Measurements from ENCODE around the gene PRUNE2.

The PRUNE2 gene

GRCh38 chr9:76756941-76757673 is 148.8 kb downstream of the PRUNE2 start:
- TF ChIP-seq REST (IDR thresholded peaks at IDR 0.05; ENCODE audit: insufficient read depth in 1 of 2, low read depth in 2 of 2, low read length in 2 of 2) (no peak), TAF1 (IDR thresholded peaks at IDR 0.05; ENCODE audit: borderline replicate concordance, insufficient read depth, low read length) (no peak), FOXP2 (optimal IDR thresholded peaks at IDR 0.05; ENCODE audit: borderline replicate concordance, extremely low read depth, extremely low read length, insufficient read depth) (no peak), POLR2AphosphoS5 (IDR thresholded peaks at IDR 0.05; ENCODE audit: low read depth, low read length) (no peak), SIN3A (IDR thresholded peaks at IDR 0.05; ENCODE audit: borderline replicate concordance, insufficient read depth, low read length) (no peak)

GRCh38 chr9:76756268-76756640 is 149.7 kb downstream of the PRUNE2 start:
- no peak for TF ChIP-seq FOXP2 (optimal IDR thresholded peaks at IDR 0.05; ENCODE audit: borderline replicate concordance, extremely low read depth, extremely low read length, insufficient read depth)
- no peak for TF ChIP-seq SIN3A (IDR thresholded peaks at IDR 0.05; ENCODE audit: borderline replicate concordance, insufficient read depth, low read length)
- no peak for TF ChIP-seq REST (IDR thresholded peaks at IDR 0.05; ENCODE audit: insufficient read depth in 1 of 2, low read depth in 2 of 2, low read length in 2 of 2)
- no peak for TF ChIP-seq POLR2AphosphoS5 (IDR thresholded peaks at IDR 0.05; ENCODE audit: low read depth, low read length)
- TF ChIP-seq TAF1 (IDR thresholded peaks at IDR 0.05; ENCODE audit: borderline replicate concordance, insufficient read depth, low read length): no peak

- TF ChIP-seq TAF1 (IDR thresholded peaks at IDR 0.05; ENCODE audit: borderline replicate concordance, insufficient read depth, low read length): no peak
- no peak for TF ChIP-seq POLR2AphosphoS5 (IDR thresholded peaks at IDR 0.05; ENCODE audit: low read depth, low read length)
- TF ChIP-seq SIN3A (IDR thresholded peaks at IDR 0.05; ENCODE audit: borderline replicate concordance, insufficient read depth, low read length): no peak
- no peak for TF ChIP-seq REST (IDR thresholded peaks at IDR 0.05; ENCODE audit: insufficient read depth in 1 of 2, low read depth in 2 of 2, low read length in 2 of 2)
- no peak for TF ChIP-seq FOXP2 (optimal IDR thresholded peaks at IDR 0.05; ENCODE audit: borderline replicate concordance, extremely low read depth, extremely low read length, insufficient read depth)
Measured at GRCh38 chr9:76751001-76751400, 154.9 kb downstream of the PRUNE2 start.

GRCh38 chr9:76744336-76744735 is 161.6 kb downstream of the PRUNE2 start:
- TF ChIP-seq SIN3A (IDR thresholded peaks at IDR 0.05; ENCODE audit: borderline replicate concordance, insufficient read depth, low read length): no peak

- TF ChIP-seq FOXP2 (optimal IDR thresholded peaks at IDR 0.05; ENCODE audit: borderline replicate concordance, extremely low read depth, extremely low read length, insufficient read depth): no peak
- TF ChIP-seq TAF1 (IDR thresholded peaks at IDR 0.05; ENCODE audit: borderline replicate concordance, insufficient read depth, low read length): no peak
- no peak for TF ChIP-seq SIN3A (IDR thresholded peaks at IDR 0.05; ENCODE audit: borderline replicate concordance, insufficient read depth, low read length)
- no peak for TF ChIP-seq POLR2AphosphoS5 (IDR thresholded peaks at IDR 0.05; ENCODE audit: low read depth, low read length)
- TF ChIP-seq REST (IDR thresholded peaks at IDR 0.05; ENCODE audit: insufficient read depth in 1 of 2, low read depth in 2 of 2, low read length in 2 of 2): no peak
Measured at GRCh38 chr9:76743931-76744330, 162.0 kb downstream of the PRUNE2 start.
